HepG2 (cell line): ENCODE measurements around the gene ITIH1. TPM values are rescaled to one million over a fixed set of nuclear protein-coding genes. Genes with fewer than 3 reads are reported as not detected.
A peak's percentile ranks its signal among the peaks of the same experiment; 100 is the strongest.

Source experiments
- ATF7 ChIP-seq, 2 experiments: fragments of 450-650 bp in 1 of 2; sonication (generic) in 1 of 2; formaldehyde crosslinking in 1 of 2; IDR thresholded peaks; 2 replicates each; pipeline versions ENCODE4 v1.4.0 to v1.6.1; 2016 to 2020; ENCODE audit warnings: antibody characterized with exemption in 1 of 2, mild to moderate bottlenecking in 1 of 2, missing genetic modification reagents in 1 of 2
- BORCS8-MEF2B ChIP-seq: sonication (generic); formaldehyde crosslinking; IDR thresholded peaks from 2 replicates; pipeline ENCODE4 v1.8.0; 2022; ENCODE audit warnings: mild to moderate bottlenecking, missing genetic modification reagents
- EP300 ChIP-seq, 3 experiments: sonication (generic) in 1 of 3; formaldehyde crosslinking in 1 of 3; IDR thresholded peaks; 2 replicates each; pipeline versions ENCODE4 v1.5.1 to v1.6.1; 2011 to 2020; ENCODE audit warnings: low read depth in 2 of 3, low read length in 2 of 3, borderline replicate concordance in 1 of 3, improper control_type of control experiment in 1 of 3, mild to moderate bottlenecking in 1 of 3, missing genetic modification reagents in 1 of 3, moderate library complexity in 1 of 3
- HNRNPH1 ChIP-seq: fragments of 200-400 bp; formaldehyde crosslinking; optimal IDR thresholded peaks from 2 replicates; pipeline ENCODE3; 2017; ENCODE audit warnings: mild to moderate bottlenecking, low read depth, low read length
- LCORL ChIP-seq, 2 experiments: fragments of 450-650 bp in 1 of 2; sonication (generic) in 1 of 2; formaldehyde crosslinking in 1 of 2; IDR thresholded peaks; 2 replicates each; pipeline versions ENCODE4 v1.5.0 to v1.6.1; 2017 to 2020; ENCODE audit warnings: antibody characterized with exemption in 1 of 2, missing genetic modification reagents in 1 of 2
- MAFK ChIP-seq, 2 experiments: IDR thresholded peaks in 1 of 2; conservative IDR thresholded peaks in 1 of 2; 2 replicates each; pipeline ENCODE4 v1.6.1; 2011; ENCODE audit warnings: improper control_type of control experiment in 2 of 2, low read length in 2 of 2
- MEF2D ChIP-seq: sonication (generic); formaldehyde crosslinking; IDR thresholded peaks from 2 replicates; pipeline ENCODE4 v1.5.1; 2020; ENCODE audit warnings: mild to moderate bottlenecking, missing genetic modification reagents
- MIER2 ChIP-seq: IDR thresholded peaks from 2 replicates; pipeline ENCODE4 v1.6.1; 2016; ENCODE audit warnings: missing biosample characterization, missing genetic modification reagents
- NCOA2 ChIP-seq: sonication (generic); formaldehyde crosslinking; IDR thresholded peaks from 2 replicates; pipeline ENCODE4 v1.8.0; 2022; ENCODE audit warnings: inconsistent platforms
- NR2F2 ChIP-seq: IDR thresholded peaks from 2 replicates; pipeline ENCODE4 v1.6.1; 2012; ENCODE audit warnings: low read depth, inconsistent platforms, borderline replicate concordance
- REXO4 ChIP-seq: sonication (generic); formaldehyde crosslinking; IDR thresholded peaks from 2 replicates; pipeline ENCODE4 v1.8.0; 2022; ENCODE audit warnings: missing genetic modification reagents, mild to moderate bottlenecking, borderline replicate concordance
- SPEN ChIP-seq: sonication (generic); formaldehyde crosslinking; IDR thresholded peaks from 2 replicates; pipeline ENCODE4 v1.5.1; 2020; ENCODE audit warnings: low read depth, mild to moderate bottlenecking, missing genetic modification reagents
- SRY ChIP-seq: sonication (generic); formaldehyde crosslinking; IDR thresholded peaks from 2 replicates; pipeline ENCODE4 v1.8.0; 2022; ENCODE audit warnings: mild to moderate bottlenecking, missing genetic modification reagents
- TP53 ChIP-seq: sonication (generic); formaldehyde crosslinking; conservative IDR thresholded peaks from 2 replicates; pipeline ENCODE4 v1.4.0; 2020; ENCODE audit warnings: missing genetic modification reagents
- ZC3H13 ChIP-seq: sonication (generic); formaldehyde crosslinking; IDR thresholded peaks from 2 replicates; pipeline ENCODE4 v1.8.1; 2023; ENCODE audit warnings: mild to moderate bottlenecking, missing genetic modification reagents, moderate library complexity
- ZEB1 ChIP-seq: IDR thresholded peaks from 2 replicates; pipeline ENCODE4 v1.6.1; 2012; ENCODE audit warnings: mild to moderate bottlenecking, low read depth, inconsistent platforms; ENCODE audit not compliant: insufficient replicate concordance
- ZFP82 ChIP-seq: sonication (generic); formaldehyde crosslinking; IDR thresholded peaks from 2 replicates; pipeline ENCODE4 v1.5.1; 2020; ENCODE audit warnings: mild to moderate bottlenecking, missing genetic modification reagents, borderline replicate concordance
- ZFX ChIP-seq: sonication (generic); formaldehyde crosslinking; IDR thresholded peaks from 2 replicates; pipeline ENCODE4 v1.4.0; 2020; ENCODE audit warnings: mild to moderate bottlenecking, low read depth, missing genetic modification reagents, moderate library complexity
- ZNF24 ChIP-seq: fragments of 450-650 bp; IDR thresholded peaks from 2 replicates; pipeline ENCODE4 v1.6.1; 2017; ENCODE audit warnings: antibody characterized with exemption, mild to moderate bottlenecking
- ZNF780A ChIP-seq: sonication (generic); formaldehyde crosslinking; IDR thresholded peaks from 2 replicates; pipeline ENCODE4 v1.8.0; 2022; ENCODE audit warnings: mild to moderate bottlenecking, missing genetic modification reagents, moderate library complexity
- ZNF841 ChIP-seq: sonication (generic); formaldehyde crosslinking; IDR thresholded peaks from 2 replicates; pipeline ENCODE4 v1.8.1; 2023; ENCODE audit warnings: missing genetic modification reagents, borderline replicate concordance
- polyA plus RNA-seq, 8 experiments: library from polyadenylated mRNA; depleted of rRNA in 3 of 8; stranded (reverse) in 7 of 8; unstranded in 1 of 8; fragments of >200 nt; fragmentation: Illumina TruSeq in 4 of 8; extraction: Trizol in 4 of 8; gene quantifications; 2 replicates each; pipeline versions ENCODE4 v1.2.1 to v1.2.3, GENCODE V29; 2011 to 2016; ENCODE audit warnings: low read depth in 4 of 8, missing spikeins in 1 of 8, mixed read lengths in 1 of 8; ENCODE audit not compliant: insufficient read depth in 1 of 8
- total RNA-seq, 5 experiments: library from RNA; depleted of rRNA; stranded (reverse); fragments of >200 nt; fragmentation: Illumina TruSeq; extraction: Trizol; gene quantifications; 2 replicates each; pipeline ENCODE4 v1.2.3, GENCODE V29; 2016; ENCODE audit warnings: low read depth in 1 of 5
- TF ChIP-seq, protein P1 (sequence below): sonication (generic); formaldehyde crosslinking; IDR thresholded peaks from 2 replicates; pipeline ENCODE4 v1.5.0; 2020; ENCODE audit warnings: missing genetic modification reagents
- TF ChIP-seq, protein P2 (sequence below): IDR thresholded peaks from 2 replicates; pipeline ENCODE4 v1.6.1; 2018; ENCODE audit warnings: missing genetic modification reagents
- TF ChIP-seq, protein P3 (sequence below): sonication (generic); formaldehyde crosslinking; IDR thresholded peaks from 2 replicates; pipeline ENCODE4 v1.4.0; 2020; ENCODE audit warnings: mild to moderate bottlenecking, missing genetic modification reagents, borderline replicate concordance

ITIH1 gene
- total and polyA plus RNA-seq, 2 of the 13 experiments (the other 11 are each of a cell fraction or from before 2014, with no cell fraction given): 12.3 to 19.6 TPM

DNA sequence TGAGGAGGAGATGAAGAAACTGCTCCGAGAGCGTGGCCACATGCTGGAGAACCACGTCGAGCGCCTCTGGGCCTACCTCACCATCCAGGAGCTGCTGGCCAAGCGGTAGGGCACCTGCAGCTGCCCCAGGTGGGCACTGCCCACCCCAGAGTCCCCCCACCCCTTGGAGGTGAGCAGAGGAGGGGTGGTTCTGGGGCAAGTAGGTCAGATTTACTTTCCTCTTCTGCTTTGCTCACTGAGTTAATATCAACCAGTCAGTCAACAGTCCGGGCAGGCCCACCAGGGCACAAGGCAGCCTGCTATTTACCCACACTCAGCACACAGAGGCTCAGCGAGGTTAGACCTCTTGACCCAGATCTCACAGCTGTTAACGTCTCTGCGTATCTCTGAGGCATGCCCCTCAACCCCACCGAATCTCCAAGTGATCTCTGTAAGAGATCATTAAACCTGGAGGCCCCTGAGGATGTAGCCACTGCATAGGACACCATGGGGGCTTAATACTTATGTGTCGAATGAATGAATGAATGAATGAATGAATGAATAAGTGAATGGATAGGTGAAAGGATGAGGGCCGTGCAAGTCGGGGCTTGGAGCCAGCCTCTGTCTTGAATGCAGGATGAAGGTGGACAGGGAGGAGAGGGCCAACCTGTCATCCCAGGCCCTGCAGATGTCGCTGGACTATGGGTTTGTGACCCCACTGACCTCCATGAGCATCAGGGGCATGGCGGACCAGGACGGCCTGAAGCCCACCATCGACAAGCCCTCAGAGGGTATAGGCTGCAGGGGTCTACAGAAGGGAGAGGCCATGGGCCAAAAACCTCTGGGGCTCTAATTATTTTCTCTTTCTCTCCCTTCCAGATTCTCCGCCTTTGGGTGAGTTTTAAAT lies 9.2 kb downstream of the ITIH1 start (continued):
- TF ChIP-seq, protein P1, sequence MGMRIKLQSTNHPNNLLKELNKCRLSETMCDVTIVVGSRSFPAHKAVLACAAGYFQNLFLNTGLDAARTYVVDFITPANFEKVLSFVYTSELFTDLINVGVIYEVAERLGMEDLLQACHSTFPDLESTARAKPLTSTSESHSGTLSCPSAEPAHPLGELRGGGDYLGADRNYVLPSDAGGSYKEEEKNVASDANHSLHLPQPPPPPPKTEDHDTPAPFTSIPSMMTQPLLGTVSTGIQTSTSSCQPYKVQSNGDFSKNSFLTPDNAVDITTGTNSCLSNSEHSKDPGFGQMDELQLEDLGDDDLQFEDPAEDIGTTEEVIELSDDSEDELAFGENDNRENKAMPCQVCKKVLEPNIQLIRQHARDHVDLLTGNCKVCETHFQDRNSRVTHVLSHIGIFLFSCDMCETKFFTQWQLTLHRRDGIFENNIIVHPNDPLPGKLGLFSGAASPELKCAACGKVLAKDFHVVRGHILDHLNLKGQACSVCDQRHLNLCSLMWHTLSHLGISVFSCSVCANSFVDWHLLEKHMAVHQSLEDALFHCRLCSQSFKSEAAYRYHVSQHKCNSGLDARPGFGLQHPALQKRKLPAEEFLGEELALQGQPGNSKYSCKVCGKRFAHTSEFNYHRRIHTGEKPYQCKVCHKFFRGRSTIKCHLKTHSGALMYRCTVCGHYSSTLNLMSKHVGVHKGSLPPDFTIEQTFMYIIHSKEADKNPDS (CRISPR knock-in tag): no peak
- TF ChIP-seq ZNF841 (CRISPR knock-in tag): no peak
- TF ChIP-seq MAFK (conservative IDR thresholded peaks at IDR 0.05 in 1 of 2, IDR thresholded peaks at IDR 0.05 in 1 of 2; ENCODE audit: low read length in 2 of 2): no peak
- TF ChIP-seq ZFX (CRISPR knock-in tag): peak; percentile 45
- TF ChIP-seq ZNF24: peak; percentile 91
- TF ChIP-seq MEF2D (CRISPR knock-in tag): peak; percentile 81
- TF ChIP-seq ZC3H13 (CRISPR knock-in tag): no peak
- TF ChIP-seq SRY (CRISPR knock-in tag): 0 out of 2 replicates have a peak, but pooled peaks have one; percentile 42
- no peak for TF ChIP-seq MIER2 (CRISPR knock-in tag)
- no peak for TF ChIP-seq LCORL (IDR thresholded peaks at IDR 0.05)
- TF ChIP-seq LCORL (CRISPR knock-in tag; IDR thresholded peaks at IDR 0.05): peak; percentile 82
- TF ChIP-seq ZFP82 (CRISPR knock-in tag): no peak
- no peak for TF ChIP-seq HNRNPH1
- TF ChIP-seq, protein P2, sequence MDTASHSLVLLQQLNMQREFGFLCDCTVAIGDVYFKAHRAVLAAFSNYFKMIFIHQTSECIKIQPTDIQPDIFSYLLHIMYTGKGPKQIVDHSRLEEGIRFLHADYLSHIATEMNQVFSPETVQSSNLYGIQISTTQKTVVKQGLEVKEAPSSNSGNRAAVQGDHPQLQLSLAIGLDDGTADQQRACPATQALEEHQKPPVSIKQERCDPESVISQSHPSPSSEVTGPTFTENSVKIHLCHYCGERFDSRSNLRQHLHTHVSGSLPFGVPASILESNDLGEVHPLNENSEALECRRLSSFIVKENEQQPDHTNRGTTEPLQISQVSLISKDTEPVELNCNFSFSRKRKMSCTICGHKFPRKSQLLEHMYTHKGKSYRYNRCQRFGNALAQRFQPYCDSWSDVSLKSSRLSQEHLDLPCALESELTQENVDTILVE (CRISPR knock-in tag): no peak
- TF ChIP-seq, protein P3, sequence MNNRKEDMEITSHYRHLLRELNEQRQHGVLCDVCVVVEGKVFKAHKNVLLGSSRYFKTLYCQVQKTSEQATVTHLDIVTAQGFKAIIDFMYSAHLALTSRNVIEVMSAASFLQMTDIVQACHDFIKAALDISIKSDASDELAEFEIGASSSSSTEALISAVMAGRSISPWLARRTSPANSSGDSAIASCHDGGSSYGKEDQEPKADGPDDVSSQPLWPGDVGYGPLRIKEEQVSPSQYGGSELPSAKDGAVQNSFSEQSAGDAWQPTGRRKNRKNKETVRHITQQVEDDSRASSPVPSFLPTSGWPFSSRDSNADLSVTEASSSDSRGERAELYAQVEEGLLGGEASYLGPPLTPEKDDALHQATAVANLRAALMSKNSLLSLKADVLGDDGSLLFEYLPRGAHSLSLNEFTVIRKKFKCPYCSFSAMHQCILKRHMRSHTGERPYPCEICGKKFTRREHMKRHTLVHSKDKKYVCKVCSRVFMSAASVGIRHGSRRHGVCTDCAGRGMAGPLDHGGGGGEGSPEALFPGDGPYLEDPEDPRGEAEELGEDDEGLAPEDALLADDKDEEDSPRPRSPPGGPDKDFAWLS (CRISPR knock-in tag): no peak
- TF ChIP-seq ATF7 (IDR thresholded peaks at IDR 0.05): no peak
- no peak for TF ChIP-seq ATF7 (CRISPR knock-in tag; IDR thresholded peaks at IDR 0.05)
- TF ChIP-seq NCOA2 (CRISPR knock-in tag): peak; percentile 57
- TF ChIP-seq EP300 (IDR thresholded peaks at IDR 0.05; ENCODE audit: low read depth in 2 of 2, low read length in 2 of 2): peak in 1 of 2 experiments; percentile 55; a peak in 1 of 4 replicates
- TF ChIP-seq EP300 (CRISPR knock-in tag; IDR thresholded peaks at IDR 0.05; ENCODE audit: borderline replicate concordance): no peak
- TF ChIP-seq SPEN (CRISPR knock-in tag): peak; percentile 74; the same call in 1 of the 2 replicates
- TF ChIP-seq REXO4: no peak
- no peak for TF ChIP-seq BORCS8-MEF2B (CRISPR knock-in tag)
- no peak for TF ChIP-seq ZNF780A
- TF ChIP-seq NR2F2: peak; percentile 90
- no peak for TF ChIP-seq TP53 (CRISPR knock-in tag)
- peak; percentile 47 for TF ChIP-seq ZEB1
